Islet precursor cell (in vitro differentiated cells): ENCODE measurements around the gene DDAH1.

Experiments
- DNase-seq: peaks from one replicate; pipeline ENCODE4 v3.0.0-alpha.2; 2018

The DDAH1 gene

DNA sequence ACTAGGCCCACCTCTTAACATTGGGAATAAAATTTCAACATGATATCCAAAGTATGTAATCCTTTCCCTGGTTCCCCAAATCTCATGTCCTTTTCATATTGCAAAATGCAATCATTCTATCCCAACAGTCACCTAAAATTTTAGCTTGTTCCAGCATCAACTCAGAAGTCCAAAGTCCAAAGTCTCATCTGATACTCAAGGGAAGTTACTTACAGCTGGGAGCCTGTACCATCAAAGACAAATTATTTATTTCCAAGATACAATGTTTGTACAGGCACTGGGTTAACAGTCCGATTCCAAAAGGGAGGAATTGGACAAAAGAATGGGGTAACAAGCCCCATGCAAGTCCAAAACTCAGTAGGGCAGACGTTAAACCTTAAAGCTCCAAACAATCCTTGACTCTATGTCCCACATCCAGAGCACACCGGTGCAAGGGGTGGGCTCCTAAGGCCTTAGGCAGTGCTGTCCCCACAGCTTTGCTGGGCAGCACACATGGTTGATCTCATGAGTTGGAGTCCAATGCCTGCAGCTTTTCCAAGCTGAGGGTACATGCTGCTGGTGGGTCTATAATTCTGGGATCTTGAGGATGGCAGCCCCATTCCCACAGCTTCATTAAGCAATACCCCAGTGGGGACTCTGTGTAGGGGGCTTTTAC, 78.8 kb downstream of the DDAH1 start:
- DNase-seq: no peak

- no peak for DNase-seq
Measured at GRCh38 chr1:85379203-85380136, 85.5 kb downstream of the DDAH1 start.

GRCh38 chr1:85378534-85378933, 86.4 kb downstream of the DDAH1 start:
- no peak for DNase-seq

DNA sequence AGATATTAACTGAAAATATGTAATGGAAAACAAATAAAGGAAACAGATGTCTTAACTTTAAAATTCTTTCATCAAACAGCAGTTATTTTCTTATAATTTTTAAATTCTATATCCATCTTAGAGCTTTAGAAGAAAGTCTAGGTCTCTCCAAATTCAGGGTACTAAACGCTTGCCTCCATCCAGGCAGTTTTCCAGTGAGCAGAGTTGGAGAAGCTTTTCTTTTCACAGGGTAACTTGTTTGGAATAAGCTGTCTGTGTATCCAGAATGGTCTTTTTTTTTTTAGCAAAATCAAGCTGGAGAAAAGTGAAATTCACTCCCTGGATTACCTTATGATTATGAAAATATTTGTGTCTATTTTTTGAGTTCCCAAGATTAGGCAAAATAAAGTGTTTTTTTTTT, 88.6 kb downstream of the DDAH1 start:
- no peak for DNase-seq

GRCh38 chr1:85375493-85375892, 89.5 kb downstream of the DDAH1 start:
- no peak for DNase-seq

DNA sequence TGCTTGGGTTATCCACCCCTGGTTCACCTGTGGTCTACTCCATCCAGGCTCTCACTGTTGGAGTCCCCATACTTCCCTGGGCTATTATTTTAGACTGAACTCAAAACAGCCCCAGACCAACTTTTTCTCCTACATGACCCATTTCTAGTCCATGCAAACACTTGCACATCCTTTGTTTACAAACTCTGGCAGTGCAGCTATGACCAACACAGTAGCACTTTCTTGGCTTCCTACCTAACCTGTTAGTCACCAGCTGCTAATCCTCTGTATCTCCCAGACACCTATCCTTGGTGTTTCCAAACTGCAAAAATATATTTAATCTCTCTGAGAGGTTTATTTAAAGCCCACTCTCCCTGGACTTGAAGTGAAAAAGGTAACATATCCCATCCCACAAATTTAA, 90.8 kb downstream of the DDAH1 start:
- DNase-seq: no peak

DNA sequence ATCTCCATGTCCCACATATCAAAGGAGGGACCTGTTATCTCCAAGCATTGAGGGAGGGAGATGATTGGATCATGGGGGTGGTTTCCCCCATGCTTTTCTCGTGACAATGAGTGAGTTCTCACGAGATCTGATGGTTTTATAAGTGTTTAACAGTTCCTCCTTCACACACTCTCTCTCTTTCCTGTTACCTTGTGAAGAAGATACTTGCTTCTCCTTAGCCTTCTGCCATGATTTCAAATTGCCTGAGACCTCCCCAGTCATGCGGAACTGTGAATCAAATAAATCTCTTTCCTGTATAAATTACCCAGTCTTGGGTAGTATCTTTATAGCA, 91.6 kb downstream of the DDAH1 start:
- DNase-seq: no peak

DNA sequence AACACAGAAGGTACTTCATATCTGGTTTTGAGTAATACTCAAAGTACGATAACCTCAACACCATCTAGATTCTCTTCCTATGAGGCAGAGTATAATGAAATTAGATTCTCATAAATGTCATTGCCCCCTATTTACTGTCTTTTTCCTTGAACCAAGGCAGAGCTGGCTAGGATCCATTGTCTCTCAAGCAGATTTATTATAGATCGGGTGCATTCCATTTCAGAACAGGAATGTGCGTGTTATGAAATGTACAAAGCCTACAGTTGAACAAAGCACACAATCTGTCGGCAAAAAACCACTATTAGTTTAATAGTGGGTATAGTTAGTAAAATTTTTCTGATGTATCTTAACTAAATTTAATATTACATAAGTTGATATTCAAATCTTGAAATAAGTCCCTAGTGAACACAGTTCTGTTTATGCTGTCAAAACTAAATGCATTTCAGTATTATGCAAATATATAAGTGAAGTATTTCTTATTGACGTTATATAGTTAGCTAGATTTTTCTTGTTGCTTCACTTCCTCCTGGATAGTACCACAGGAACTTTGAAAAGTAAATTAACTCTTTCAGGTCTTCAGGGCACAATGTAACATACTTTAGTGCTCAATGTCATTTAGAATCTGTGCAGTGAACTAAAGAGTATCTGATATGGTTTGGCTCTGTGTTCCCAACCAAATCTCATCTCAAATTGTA, 92.1 kb downstream of the DDAH1 start:
- DNase-seq: no peak

DNA sequence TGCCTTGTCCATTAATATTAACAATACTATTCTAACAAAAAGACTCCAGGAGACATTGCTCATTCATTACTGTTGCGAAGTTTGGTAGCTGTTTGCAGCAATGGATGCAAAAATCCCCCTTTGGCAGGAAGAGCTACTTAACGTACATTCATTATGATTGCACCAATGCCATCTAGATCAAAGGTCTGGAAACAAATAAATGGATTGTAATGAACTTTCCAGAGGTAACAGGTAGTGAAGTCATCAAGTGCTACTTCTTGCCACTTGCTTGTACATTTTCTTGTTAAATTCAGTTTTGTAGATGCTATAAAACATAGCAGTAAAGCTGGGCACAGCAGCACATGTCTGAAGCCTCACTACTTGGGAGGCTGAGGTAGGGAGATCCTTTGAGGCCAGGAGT, 93.9 kb downstream of the DDAH1 start:
- DNase-seq: no peak

DNA sequence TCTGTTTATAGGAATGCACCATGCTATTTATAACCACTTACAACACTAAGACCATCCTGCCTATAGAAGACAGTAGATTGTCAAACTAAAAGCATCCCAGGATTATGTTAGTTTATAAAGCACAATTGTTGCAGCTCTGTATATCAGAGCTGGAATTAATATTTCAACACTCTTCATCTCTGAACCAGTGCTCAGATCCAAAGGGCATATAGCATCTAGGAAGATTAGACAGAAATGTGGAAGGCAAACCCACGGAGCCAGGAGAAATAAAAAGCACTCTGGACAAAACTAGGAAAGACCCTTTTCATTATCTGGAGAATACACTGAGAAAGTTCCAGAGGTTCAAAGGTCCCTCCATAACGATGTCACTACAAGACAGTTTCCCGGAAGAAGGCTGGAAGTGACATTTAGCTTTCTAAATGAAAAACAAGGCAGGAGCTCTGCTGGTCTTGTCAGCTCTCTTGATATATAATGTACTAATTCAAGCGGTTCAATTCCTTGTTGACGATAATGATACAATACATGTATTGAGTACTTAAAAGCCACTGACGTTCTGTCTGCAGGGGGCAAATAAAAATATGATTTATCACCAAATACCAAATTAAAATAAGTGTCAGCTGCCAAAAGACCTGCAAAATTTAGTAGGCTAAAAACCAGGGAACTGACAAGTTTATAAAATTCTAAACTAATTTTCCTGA, 96.7 kb downstream of the DDAH1 start:
- DNase-seq: no peak

- no peak for DNase-seq
Measured at GRCh38 chr1:85366391-85367170, 98.4 kb downstream of the DDAH1 start.

DNA sequence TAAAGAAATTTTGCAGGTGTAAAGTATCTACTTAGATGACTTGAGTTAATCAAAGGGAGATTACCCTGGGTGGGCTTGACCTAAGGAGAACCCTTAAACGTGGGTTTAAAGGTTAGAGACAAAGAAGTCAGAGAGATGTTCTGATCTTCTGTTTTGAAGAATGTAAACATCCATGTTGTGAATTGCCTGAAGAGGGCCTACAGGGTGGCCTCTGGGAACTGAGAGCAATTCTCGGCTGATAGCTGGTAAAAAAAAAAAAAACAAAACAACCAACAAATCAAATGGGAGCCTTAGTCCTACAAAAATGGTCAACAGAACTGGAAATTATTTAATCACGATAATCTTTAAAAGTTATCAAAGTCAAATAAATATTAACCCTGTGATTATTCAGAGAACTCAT, 99.1 kb downstream of the DDAH1 start:
- DNase-seq: no peak

DNA sequence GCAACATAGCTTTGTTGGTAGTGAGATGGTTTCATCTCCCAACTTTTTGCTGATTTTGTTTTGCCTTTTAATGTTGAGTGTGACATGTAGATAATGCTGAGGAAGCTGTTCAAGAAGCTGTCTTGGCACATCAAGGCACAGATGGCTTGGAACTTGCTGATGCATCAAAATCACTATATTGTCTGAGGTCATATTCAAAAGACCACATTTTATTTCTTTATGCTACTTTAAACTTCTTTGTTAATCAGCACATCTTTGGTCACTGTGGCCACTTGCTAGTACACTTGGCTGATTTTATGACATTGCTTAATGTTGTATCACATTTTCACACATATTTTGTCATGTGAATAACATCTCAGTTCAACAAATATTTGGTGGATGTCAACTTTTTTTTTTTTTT, 101.4 kb downstream of the DDAH1 start:
- DNase-seq: no peak

- DNase-seq: no peak
Measured at GRCh38 chr1:85363092-85363491, 101.9 kb downstream of the DDAH1 start.

- DNase-seq: no peak
Measured at GRCh38 chr1:85361606-85362296, 103.2 kb downstream of the DDAH1 start.

- DNase-seq: no peak
Measured at GRCh38 chr1:85360730-85361493, 104.0 kb downstream of the DDAH1 start.

- no peak for DNase-seq
Measured at GRCh38 chr1:85359874-85360721, 104.9 kb downstream of the DDAH1 start.

DNA sequence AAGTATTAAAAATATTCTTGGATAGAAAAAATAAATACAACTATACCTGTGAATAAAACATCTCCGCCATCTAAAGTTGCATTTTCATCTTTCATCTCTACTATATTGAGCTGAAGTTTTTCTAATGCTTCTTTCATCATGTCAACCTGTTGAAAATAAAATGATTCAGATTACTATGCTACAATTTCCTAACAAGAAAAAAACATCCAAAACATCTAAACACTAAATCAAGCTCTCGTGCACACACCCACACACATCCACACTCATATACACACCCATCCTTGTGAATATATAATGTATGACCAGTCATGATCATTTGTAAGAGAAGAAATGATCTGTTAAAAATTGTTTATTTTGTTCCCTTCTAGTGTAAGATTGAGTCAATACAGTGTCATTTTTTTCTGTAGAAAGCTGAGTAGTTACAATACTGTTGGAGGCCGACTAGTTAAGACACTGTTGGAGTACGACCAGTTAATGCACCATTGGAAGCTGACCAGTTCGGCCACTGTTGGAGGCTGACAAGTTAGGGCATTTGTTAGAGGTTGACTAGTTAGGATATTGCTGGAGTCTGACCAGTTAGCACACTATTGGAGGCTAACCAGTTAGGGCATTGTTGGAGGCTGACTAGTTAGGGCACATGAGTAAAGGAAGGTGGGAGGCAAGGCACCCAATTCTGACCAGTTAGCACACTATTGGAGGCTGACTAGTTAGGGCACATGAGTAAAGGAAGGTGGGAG, 106.1 kb downstream of the DDAH1 start:
- DNase-seq: no peak

DNA sequence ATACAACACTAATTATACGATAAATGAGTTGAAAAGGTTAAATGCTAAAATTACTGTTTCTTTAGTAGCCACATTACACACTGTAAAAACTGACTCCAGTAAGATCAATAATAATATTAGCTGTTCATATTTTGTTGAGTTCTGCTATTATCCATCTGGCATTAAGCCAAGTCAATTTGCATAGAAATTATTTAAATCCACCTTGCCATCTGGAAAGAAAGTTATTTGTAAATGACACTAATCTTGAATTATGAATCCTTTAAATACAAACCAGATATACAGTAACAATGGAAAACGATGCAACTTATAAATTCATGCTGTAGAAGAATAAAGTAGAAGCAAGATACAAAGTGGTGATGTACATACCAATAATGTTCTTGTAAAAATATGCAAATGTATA, 107.1 kb downstream of the DDAH1 start:
- DNase-seq: no peak
